ENCODE measurements around the gene PPP1R16B.

DNA sequence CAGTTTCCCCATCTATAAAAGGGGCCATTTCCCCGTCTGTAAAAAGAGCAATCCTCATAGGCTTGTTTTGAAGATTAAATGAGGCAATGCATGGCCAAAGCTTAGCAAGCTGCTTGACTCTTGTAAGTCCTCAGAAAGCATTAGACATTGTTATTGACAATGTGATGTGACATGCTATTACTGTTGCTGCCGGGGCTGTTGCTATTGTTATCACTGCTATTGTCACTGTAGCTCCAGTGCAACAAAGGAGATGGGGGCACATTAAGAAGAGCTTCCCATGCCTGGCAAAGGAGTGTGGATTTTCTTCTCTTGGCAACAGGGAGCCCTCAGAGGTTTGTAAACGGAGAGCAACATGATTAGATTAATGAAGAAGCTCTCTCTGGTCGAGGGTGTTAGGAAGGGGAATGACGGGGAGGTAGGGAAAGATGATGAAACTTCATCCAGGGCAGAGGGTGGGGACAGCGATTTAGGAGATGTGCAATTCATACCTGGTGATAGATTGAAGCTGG is 87.6 kb downstream of the PPP1R16B start:
- TF ChIP-seq POLR2A (IDR thresholded peaks at IDR 0.05; ENCODE audit: low read depth, low read length) (no peak), POLR2AphosphoS5 (IDR thresholded peaks at IDR 0.05; ENCODE audit: low read depth, low read length) (no peak), TAF1 (IDR thresholded peaks at IDR 0.05; ENCODE audit: low read depth, low read length) (no peak)

Data from GM12891 (cell line).